HL-60 (cell line): ENCODE results near the gene OR2D3.

ENCODE experiments used
- DNase-seq, 2 experiments: peaks; one replicate each; pipeline ENCODE4 v3.0.0-alpha.2; 2010 to 2020; ENCODE audit warnings: low read depth in 1 of 2, low spot score in 1 of 2
- H3K27ac ChIP-seq: fragments of 250-450 bp; sonication (Bioruptor Pico); replicated peaks from 2 replicates; pipeline ENCODE4 v1.5.1; 2020; ENCODE audit warnings: mild to moderate bottlenecking, moderate library complexity
- H3K27me3 ChIP-seq: fragments of 250-450 bp; sonication (Bioruptor Pico); 2 replicates; pipeline ENCODE4 v1.5.1; 2021; ENCODE audit warnings: mild to moderate bottlenecking, moderate library complexity; ENCODE audit not compliant: insufficient read depth, poor library complexity, severe bottlenecking
- H3K4me3 ChIP-seq: replicated peaks from 2 replicates; pipeline ENCODE4 v1.5.1; 2011; ENCODE audit warnings: mild to moderate bottlenecking, control low read depth, low read length; ENCODE audit not compliant: insufficient read depth
- CTCF ChIP-seq: IDR thresholded peaks from one replicate; pipeline ENCODE4 v1.5.1; 2011; ENCODE audit warnings: low read length, control low read depth, inconsistent platforms; ENCODE audit not compliant: insufficient read depth
- GABPA ChIP-seq: IDR thresholded peaks from 2 replicates; pipeline ENCODE4 v1.6.1; 2012; ENCODE audit warnings: low read depth
- POLR2AphosphoS5 ChIP-seq: IDR thresholded peaks from 2 replicates; pipeline ENCODE4 v1.6.1; 2012; ENCODE audit warnings: low read depth
- REST ChIP-seq: IDR thresholded peaks from 2 replicates; pipeline ENCODE4 v1.6.1; 2012; ENCODE audit warnings: low read depth; ENCODE audit not compliant: insufficient replicate concordance
- SPI1 ChIP-seq: IDR thresholded peaks from 2 replicates; pipeline ENCODE4 v1.6.1; 2012; ENCODE audit warnings: low read depth, mild to moderate bottlenecking, borderline replicate concordance

The OR2D3 gene

GRCh38 chr11:6889835-6890234 lies 31.0 kb upstream of the OR2D3 start:
- TF ChIP-seq POLR2AphosphoS5, result no peak
- TF ChIP-seq CTCF, result no peak
- TF ChIP-seq GABPA, result no peak
- no peak for TF ChIP-seq REST
- no peak for TF ChIP-seq SPI1
- DNase-seq, result no peak

GRCh38 chr11:6892400-6892799 lies 28.4 kb upstream of the OR2D3 start, which contains the start of gene OR2D2:
TSS of gene OR2D2 (minus strand) at chr11:6892500. CDS start at chr11:6892500, 0 bp downstream.
- TF ChIP-seq GABPA (no peak), SPI1 (no peak), CTCF (no peak), POLR2AphosphoS5 (no peak), REST (no peak)
- DNase-seq, result no peak
- H3K27ac ChIP-seq, result no peak within 1 kb of the TSS
- H3K4me3 ChIP-seq, result no peak within 1 kb of the TSS
- no peaks in the 10 kb centered on the region for H3K27me3 ChIP-seq

More at GRCh38 chr11:6889835-6890234, 31.0 kb upstream of the OR2D3 start:
- no peak overlapping the region for H3K4me3 ChIP-seq
- H3K27me3 ChIP-seq, result no peaks in the 10 kb centered on the region
- H3K27ac ChIP-seq, result no peak overlapping the region

GRCh38 chr11:6894097-6894496 lies 26.7 kb upstream of the OR2D3 start:
- no peak for DNase-seq
- no peak for TF ChIP-seq SPI1
- TF ChIP-seq GABPA, result no peak
- no peak for TF ChIP-seq CTCF
- TF ChIP-seq POLR2AphosphoS5, result no peak
- no peak for TF ChIP-seq REST
- Histone ChIP-seq H3K27me3 (no peaks in the 10 kb centered on the region), H3K4me3 (no peak overlapping the region), H3K27ac (no peak overlapping the region)
